ENCODE data around the gene MAP3K6.

The MAP3K6 gene

GRCh38 chr1:27397110-27397509, 30.3 kb upstream of the MAP3K6 start:
- DNase-seq = no peak
- H2AFZ ChIP-seq (ENCODE audit: insufficient read depth, low read length, poor library complexity) = no peak overlapping the region
- no peak overlapping the region for H3K9ac ChIP-seq (ENCODE audit: low read length)
- H3K14ac ChIP-seq (ENCODE audit: low read length) = no peak overlapping the region
- H2BK12ac ChIP-seq (ENCODE audit: low read length) = no peak overlapping the region
- no peak overlapping the region for H3K4ac ChIP-seq (ENCODE audit: low read depth, low read length)
- no peak overlapping the region for H3K4me2 ChIP-seq (ENCODE audit: low read length)
- H2BK120ac ChIP-seq (ENCODE audit: insufficient read depth, low read length, poor library complexity) = no peak overlapping the region
- no peak overlapping the region for H3K27ac ChIP-seq (ENCODE audit: low read depth, low read length)
- peaks cover 2 to 8% of the 10 kb centered on the region in 2 experiments for H3K4me1 ChIP-seq (ENCODE audit: control insufficient read depth in 1 of 2, insufficient read depth in 2 of 2, low read length in 2 of 2)
- no peaks in the 10 kb centered on the region for H3K79me2 ChIP-seq (ENCODE audit: control insufficient read depth, insufficient read depth, low read length, poor library complexity)
- WGBS (ENCODE audit: extremely low coverage, insufficient coverage, insufficient read length) = no CpG with 5 or more reads among the region's 3 CpGs
- H2AK5ac ChIP-seq (ENCODE audit: low read length) = no peak overlapping the region
- no peak overlapping the region for H4K12ac ChIP-seq (ENCODE audit: low read depth, low read length)
- no peak overlapping the region for H3K23ac ChIP-seq (ENCODE audit: low read length)
- no peaks in the 10 kb centered on the region for H3K27me3 ChIP-seq (ENCODE audit: insufficient read depth, low read length)
- no peak overlapping the region for H4K8ac ChIP-seq (ENCODE audit: low read depth, low read length)
- no peak overlapping the region for H3K4me3 ChIP-seq (ENCODE audit: low read depth, low read length)
- H3K79me1 ChIP-seq (ENCODE audit: low read length) = peaks cover 2% of the 10 kb centered on the region
- peaks cover 2% of the 10 kb centered on the region for H3K9me3 ChIP-seq (ENCODE audit: insufficient read depth, low read depth, low read length)
- no peak overlapping the region for H2BK5ac ChIP-seq (ENCODE audit: low read depth, low read length, poor library complexity)
- no peaks in the 10 kb centered on the region for H3K36me3 ChIP-seq (ENCODE audit: control insufficient read depth in 1 of 2, insufficient read depth in 2 of 2, low read length in 2 of 2)
- H3K18ac ChIP-seq (ENCODE audit: low read length) = no peak overlapping the region
- no peak overlapping the region for H4K91ac ChIP-seq (ENCODE audit: low read depth, low read length)

DNA sequence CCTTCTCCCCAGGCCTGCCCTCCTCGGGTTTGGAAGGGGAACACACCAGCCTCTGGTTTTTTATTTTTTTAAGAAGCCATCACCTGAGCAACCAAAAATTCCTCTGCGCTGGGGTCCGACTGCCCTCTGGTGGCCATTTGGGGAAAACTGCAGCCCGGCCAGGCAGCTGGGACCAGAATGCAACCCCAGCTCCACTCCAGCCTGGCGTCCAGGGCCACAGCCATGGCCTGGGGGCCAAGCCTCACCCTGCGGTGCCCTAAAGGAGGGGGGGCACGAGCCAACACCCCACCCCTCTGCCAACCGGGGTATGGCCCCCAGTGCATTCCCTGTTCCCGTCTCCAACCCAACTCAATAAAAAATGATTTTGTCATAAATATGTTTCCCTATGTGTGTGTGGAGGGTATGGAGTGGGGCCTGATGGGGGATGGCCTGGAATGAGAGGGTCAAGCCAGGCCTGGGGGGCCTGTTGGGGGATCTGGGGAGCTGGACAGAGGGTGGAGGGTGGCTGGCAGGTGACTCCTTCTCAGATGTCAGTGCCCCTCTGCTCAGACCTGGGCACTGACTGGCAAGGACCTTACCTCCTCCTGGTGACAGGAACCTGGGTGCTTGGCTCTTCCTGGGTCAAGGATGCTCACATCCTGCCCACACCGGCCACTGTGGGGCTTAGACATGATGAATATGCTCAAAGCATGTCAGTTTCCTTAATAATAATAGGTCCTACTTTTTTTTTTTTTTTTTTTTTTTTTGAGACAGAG, 28.9 kb upstream of the MAP3K6 start:
- Histone ChIP-seq H3K9me3 (ENCODE audit: insufficient read depth, low read depth, low read length) (peaks cover 2% of the 10 kb centered on the region), H3K4me2 (ENCODE audit: low read length) (no peak overlapping the region), H3K14ac (ENCODE audit: low read length) (no peak overlapping the region), H3K9ac (ENCODE audit: low read length) (no peak overlapping the region), H3K79me1 (ENCODE audit: low read length) (peaks cover 2% of the 10 kb centered on the region), H2AK5ac (ENCODE audit: low read length) (no peak overlapping the region), H3K27me3 (ENCODE audit: insufficient read depth, low read length) (no peaks in the 10 kb centered on the region), H2AFZ (ENCODE audit: insufficient read depth, low read length, poor library complexity) (no peak overlapping the region), H4K8ac (ENCODE audit: low read depth, low read length) (no peak overlapping the region), H3K18ac (ENCODE audit: low read length) (no peak overlapping the region), H2BK12ac (ENCODE audit: low read length) (no peak overlapping the region), H3K79me2 (ENCODE audit: control insufficient read depth, insufficient read depth, low read length, poor library complexity) (no peaks in the 10 kb centered on the region), H3K4ac (ENCODE audit: low read depth, low read length) (no peak overlapping the region), H2BK120ac (ENCODE audit: insufficient read depth, low read length, poor library complexity) (no peak overlapping the region), H3K36me3 (ENCODE audit: control insufficient read depth in 1 of 2, insufficient read depth in 2 of 2, low read length in 2 of 2) (no peaks in the 10 kb centered on the region), H4K12ac (ENCODE audit: low read depth, low read length) (no peak overlapping the region), H4K91ac (ENCODE audit: low read depth, low read length) (no peak overlapping the region), H2BK5ac (ENCODE audit: low read depth, low read length, poor library complexity) (no peak overlapping the region), H3K23ac (ENCODE audit: low read length) (no peak overlapping the region), H3K4me1 (ENCODE audit: control insufficient read depth in 1 of 2, insufficient read depth in 2 of 2, low read length in 2 of 2) (peaks cover 2 to 13% of the 10 kb centered on the region in 2 experiments), H3K27ac (ENCODE audit: low read depth, low read length) (no peak overlapping the region), H3K4me3 (ENCODE audit: low read depth, low read length) (no peak overlapping the region)
- no CpG with 5 or more reads among the region's 10 CpGs for WGBS (ENCODE audit: extremely low coverage, insufficient coverage, insufficient read length)
- DNase-seq = peak; percentile 63 to 87

- H3K23ac ChIP-seq (ENCODE audit: low read length) = no peak overlapping the region
- no peaks in the 10 kb centered on the region for H3K27me3 ChIP-seq (ENCODE audit: insufficient read depth, low read length)
- no peak overlapping the region for H2AFZ ChIP-seq (ENCODE audit: insufficient read depth, low read length, poor library complexity)
- no peak overlapping the region for H3K4me3 ChIP-seq (ENCODE audit: low read depth, low read length)
- no peak overlapping the region for H4K91ac ChIP-seq (ENCODE audit: low read depth, low read length)
- H3K36me3 ChIP-seq (ENCODE audit: control insufficient read depth in 1 of 2, insufficient read depth in 2 of 2, low read length in 2 of 2) = no peaks in the 10 kb centered on the region
- no CpG with 5 or more reads among the region's 1 CpG for WGBS (ENCODE audit: extremely low coverage, insufficient coverage, insufficient read length)
- no peak for DNase-seq
- no peak overlapping the region for H3K4me2 ChIP-seq (ENCODE audit: low read length)
- no peak overlapping the region for H3K18ac ChIP-seq (ENCODE audit: low read length)
- H2BK120ac ChIP-seq (ENCODE audit: insufficient read depth, low read length, poor library complexity) = no peak overlapping the region
- no peak overlapping the region for H3K9ac ChIP-seq (ENCODE audit: low read length)
- peaks cover 2% of the 10 kb centered on the region for H3K79me1 ChIP-seq (ENCODE audit: low read length)
- no peaks in the 10 kb centered on the region for H3K79me2 ChIP-seq (ENCODE audit: control insufficient read depth, insufficient read depth, low read length, poor library complexity)
- no peak overlapping the region for H3K14ac ChIP-seq (ENCODE audit: low read length)
- H2AK5ac ChIP-seq (ENCODE audit: low read length) = no peak overlapping the region
- H3K4me1 ChIP-seq (ENCODE audit: control insufficient read depth in 1 of 2, insufficient read depth in 2 of 2, low read length in 2 of 2) = peaks cover 2 to 13% of the 10 kb centered on the region in 2 experiments
- H4K8ac ChIP-seq (ENCODE audit: low read depth, low read length) = no peak overlapping the region
- H4K12ac ChIP-seq (ENCODE audit: low read depth, low read length) = no peak overlapping the region
- H2BK12ac ChIP-seq (ENCODE audit: low read length) = no peak overlapping the region
- no peak overlapping the region for H3K4ac ChIP-seq (ENCODE audit: low read depth, low read length)
- H2BK5ac ChIP-seq (ENCODE audit: low read depth, low read length, poor library complexity) = no peak overlapping the region
- H3K27ac ChIP-seq (ENCODE audit: low read depth, low read length) = no peak overlapping the region
- H3K9me3 ChIP-seq (ENCODE audit: insufficient read depth, low read depth, low read length) = peaks cover 2% of the 10 kb centered on the region
Observed at GRCh38 chr1:27394925-27395324, 28.2 kb upstream of the MAP3K6 start.

- Histone ChIP-seq H4K8ac (ENCODE audit: low read depth, low read length) (no peak overlapping the region), H4K12ac (ENCODE audit: low read depth, low read length) (no peak overlapping the region), H3K79me2 (ENCODE audit: control insufficient read depth, insufficient read depth, low read length, poor library complexity) (no peaks in the 10 kb centered on the region)
Observed at GRCh38 chr1:27394282-27394658, 27.5 kb upstream of the MAP3K6 start.

More at GRCh38 chr1:27394282-27394658, 27.5 kb upstream of the MAP3K6 start:
- peaks cover 2% of the 10 kb centered on the region for H3K79me1 ChIP-seq (ENCODE audit: low read length)
- no peak overlapping the region for H4K91ac ChIP-seq (ENCODE audit: low read depth, low read length)
- no peak overlapping the region for H3K4ac ChIP-seq (ENCODE audit: low read depth, low read length)
- H3K4me1 ChIP-seq (ENCODE audit: control insufficient read depth in 1 of 2, insufficient read depth in 2 of 2, low read length in 2 of 2) = peaks cover 2 to 13% of the 10 kb centered on the region in 2 experiments
- no peak overlapping the region for H2BK12ac ChIP-seq (ENCODE audit: low read length)
- no peaks in the 10 kb centered on the region for H3K27me3 ChIP-seq (ENCODE audit: insufficient read depth, low read length)
- H3K23ac ChIP-seq (ENCODE audit: low read length) = no peak overlapping the region
- H3K36me3 ChIP-seq (ENCODE audit: control insufficient read depth in 1 of 2, insufficient read depth in 2 of 2, low read length in 2 of 2) = no peaks in the 10 kb centered on the region
- no CpG with 5 or more reads among the region's 9 CpGs for WGBS (ENCODE audit: extremely low coverage, insufficient coverage, insufficient read length)
- no peak for DNase-seq
- H2BK120ac ChIP-seq (ENCODE audit: insufficient read depth, low read length, poor library complexity) = no peak overlapping the region
- H3K9ac ChIP-seq (ENCODE audit: low read length) = no peak overlapping the region
- no peak overlapping the region for H3K27ac ChIP-seq (ENCODE audit: low read depth, low read length)
- H2AK5ac ChIP-seq (ENCODE audit: low read length) = no peak overlapping the region
- H3K9me3 ChIP-seq (ENCODE audit: insufficient read depth, low read depth, low read length) = no peaks in the 10 kb centered on the region
- no peak overlapping the region for H3K4me3 ChIP-seq (ENCODE audit: low read depth, low read length)
- no peak overlapping the region for H3K18ac ChIP-seq (ENCODE audit: low read length)
- H2AFZ ChIP-seq (ENCODE audit: insufficient read depth, low read length, poor library complexity) = no peak overlapping the region
- H2BK5ac ChIP-seq (ENCODE audit: low read depth, low read length, poor library complexity) = no peak overlapping the region
- no peak overlapping the region for H3K4me2 ChIP-seq (ENCODE audit: low read length)
- no peak overlapping the region for H3K14ac ChIP-seq (ENCODE audit: low read length)
